Chondrocyte (in vitro differentiated cells): ENCODE results near the gene SAPCD1. TPM values are rescaled to one million over a fixed set of nuclear protein-coding genes. Genes with fewer than 3 reads are reported as not detected.
A peak's percentile ranks its signal among the peaks of the same experiment; 100 is the strongest.

Experiments
- DNase-seq: peaks from one replicate; pipeline ENCODE4 v3.0.0; 2021; ENCODE audit warnings: mixed read lengths, low spot score
- H3K27ac Mint-ChIP-seq: one replicate; pipeline ENCODE4 v1.8.0; 2021; ENCODE audit warnings: mild to moderate bottlenecking, moderate library complexity, mixed read lengths; ENCODE audit not compliant: unreplicated experiment
- H3K27me3 Mint-ChIP-seq: 2 replicates; pipeline ENCODE4 v1.8.0; 2021; ENCODE audit warnings: low read depth, mixed read lengths
- H3K36me3 Mint-ChIP-seq: 2 replicates; pipeline ENCODE4 v1.8.0; 2021; ENCODE audit warnings: low read depth, mixed read lengths
- H3K4me1 Mint-ChIP-seq: 2 replicates; pipeline ENCODE4 v1.8.0; 2021; ENCODE audit warnings: low read depth, mild to moderate bottlenecking, mixed read lengths
- H3K4me3 Mint-ChIP-seq: one replicate; pipeline ENCODE4 v1.8.0; 2021; ENCODE audit warnings: mild to moderate bottlenecking, moderate library complexity, mixed read lengths; ENCODE audit not compliant: unreplicated experiment
- H3K9me3 Mint-ChIP-seq: 2 replicates; pipeline ENCODE4 v1.8.0; 2021; ENCODE audit warnings: low read depth, mixed read lengths
- CTCF ChIP-seq: fragments of 200-600 bp; sonication (generic); IDR thresholded peaks from 2 replicates; pipeline ENCODE4 v1.5.0; 2021; ENCODE audit warnings: antibody characterized with exemption, mild to moderate bottlenecking, moderate library complexity
- total RNA-seq: library from RNA; stranded (reverse); gene quantifications from 3 replicates; pipeline ENCODE4 v1.2.1, GENCODE V29; 2021

SAPCD1 gene
- total RNA-seq, 1 donor from 2014 or later: 1.4 TPM

- no peaks in the 10 kb centered on the region for H3K9me3 Mint-ChIP-seq
- peaks cover 2% of the 10 kb centered on the region for H3K36me3 Mint-ChIP-seq
- TF ChIP-seq CTCF: no peak
- H3K4me1 Mint-ChIP-seq: peaks cover 10% of the 10 kb centered on the region
- no peak overlapping the region for H3K27ac Mint-ChIP-seq
- no peaks in the 10 kb centered on the region for H3K27me3 Mint-ChIP-seq
- no peak for DNase-seq
- no peak overlapping the region for H3K4me3 Mint-ChIP-seq
Measured at GRCh38 chr6:31765910-31766794, 3.7 kb downstream of the SAPCD1 start.

- no peak for TF ChIP-seq CTCF
- Mint-ChIP-seq H3K4me3 (no peak overlapping the region), H3K27me3 (no peaks in the 10 kb centered on the region), H3K27ac (no peak overlapping the region), H3K4me1 (peaks cover 10% of the 10 kb centered on the region), H3K9me3 (no peaks in the 10 kb centered on the region), H3K36me3 (peaks cover 2% of the 10 kb centered on the region)
- no peak for DNase-seq
Measured at GRCh38 chr6:31767096-31767645, 4.7 kb downstream of the SAPCD1 start.

- Mint-ChIP-seq H3K4me1 (peaks cover 5% of the 10 kb centered on the region), H3K27ac (no peak overlapping the region), H3K9me3 (no peaks in the 10 kb centered on the region), H3K36me3 (peaks cover under 1% of the 10 kb centered on the region), H3K27me3 (no peaks in the 10 kb centered on the region), H3K4me3 (no peak overlapping the region)
- no peak for DNase-seq
- TF ChIP-seq CTCF: no peak
Measured at GRCh38 chr6:31768363-31769257, 6.2 kb downstream of the SAPCD1 start.

- no peak for DNase-seq
- peak; percentile 78 for TF ChIP-seq CTCF
- H3K9me3 Mint-ChIP-seq: no peaks in the 10 kb centered on the region
- no peak overlapping the region for H3K27ac Mint-ChIP-seq
- no peak overlapping the region for H3K4me3 Mint-ChIP-seq
- no peaks in the 10 kb centered on the region for H3K36me3 Mint-ChIP-seq
- H3K4me1 Mint-ChIP-seq: no peaks in the 10 kb centered on the region
- no peaks in the 10 kb centered on the region for H3K27me3 Mint-ChIP-seq
Measured at GRCh38 chr6:31769684-31770371, 7.4 kb downstream of the SAPCD1 start.
